ENCODE results near the gene BAZ1B. TPM values are rescaled to one million over a fixed set of nuclear protein-coding genes. Genes with fewer than 3 reads are reported as not detected.
"Not testable (repeated sequence)": the region's sequence is repeated elsewhere in the genome, so short reads cannot be mapped to it uniquely, and the experiment has no call there.

The BAZ1B gene
- total RNA-seq, 3 donors from 2014 or later: 53.7 to 57.4 (median 56.3) TPM

DNA sequence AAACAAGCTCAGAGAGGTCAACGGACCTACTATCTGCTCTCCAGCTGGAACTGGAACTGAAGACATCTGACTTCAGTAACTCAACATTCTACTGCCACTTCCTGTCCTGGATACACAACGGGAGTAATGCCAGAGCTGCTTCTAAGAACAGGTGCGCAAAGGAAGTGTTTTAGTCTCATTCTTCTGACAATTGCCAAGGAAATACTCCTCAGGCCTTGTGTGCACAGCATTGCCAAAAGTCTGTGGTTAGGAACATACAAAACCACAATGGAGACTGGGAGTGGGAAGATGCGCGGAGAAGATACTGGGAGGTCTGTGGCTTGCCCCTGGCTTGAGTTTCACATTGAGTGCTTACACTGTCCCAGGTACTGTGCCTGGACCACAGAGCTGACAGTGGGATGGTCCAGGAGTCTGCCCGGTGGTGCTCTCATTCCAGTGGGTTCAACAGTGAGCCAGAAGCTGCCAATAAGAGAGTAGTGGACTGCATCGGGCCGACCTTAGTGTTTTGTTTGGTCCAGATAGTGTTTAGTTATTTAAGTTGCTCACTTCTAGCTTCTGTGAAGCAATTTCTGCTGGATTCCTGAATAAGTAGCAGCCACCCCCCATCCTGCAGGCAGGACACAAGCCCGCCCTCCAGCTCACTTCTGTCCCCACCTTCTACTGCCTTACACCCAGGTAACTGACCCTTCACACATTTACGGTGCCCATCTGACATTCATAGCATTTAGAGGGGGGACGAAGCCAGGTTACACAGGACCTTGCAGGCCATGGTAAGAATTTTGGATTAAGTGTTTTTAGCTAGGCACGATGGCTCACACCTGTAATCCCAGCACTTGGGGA is 46.0 kb upstream of the BAZ1B start:
- Histone ChIP-seq H3K27me3 (no peaks in the 10 kb centered on the region), H3K27ac (no peak overlapping the region), H3K4me1 (no peaks in the 10 kb centered on the region), H3K36me3 (peaks cover 8% of the 10 kb centered on the region), H3K4me3 (no peak overlapping the region), H3K9me3 (no peaks in the 10 kb centered on the region)
- intact Hi-C loops (cut with DNase I; ENCODE audit: low total_unique reads): no loop called here
- TF ChIP-seq POLR2AphosphoS5 (IDR thresholded peaks at IDR 0.05) (peak in 2 of 3 donors; percentile 39 to 42), POLR2A (IDR thresholded peaks at IDR 0.05) (no peak)
- TF ChIP-seq, protein P1, sequence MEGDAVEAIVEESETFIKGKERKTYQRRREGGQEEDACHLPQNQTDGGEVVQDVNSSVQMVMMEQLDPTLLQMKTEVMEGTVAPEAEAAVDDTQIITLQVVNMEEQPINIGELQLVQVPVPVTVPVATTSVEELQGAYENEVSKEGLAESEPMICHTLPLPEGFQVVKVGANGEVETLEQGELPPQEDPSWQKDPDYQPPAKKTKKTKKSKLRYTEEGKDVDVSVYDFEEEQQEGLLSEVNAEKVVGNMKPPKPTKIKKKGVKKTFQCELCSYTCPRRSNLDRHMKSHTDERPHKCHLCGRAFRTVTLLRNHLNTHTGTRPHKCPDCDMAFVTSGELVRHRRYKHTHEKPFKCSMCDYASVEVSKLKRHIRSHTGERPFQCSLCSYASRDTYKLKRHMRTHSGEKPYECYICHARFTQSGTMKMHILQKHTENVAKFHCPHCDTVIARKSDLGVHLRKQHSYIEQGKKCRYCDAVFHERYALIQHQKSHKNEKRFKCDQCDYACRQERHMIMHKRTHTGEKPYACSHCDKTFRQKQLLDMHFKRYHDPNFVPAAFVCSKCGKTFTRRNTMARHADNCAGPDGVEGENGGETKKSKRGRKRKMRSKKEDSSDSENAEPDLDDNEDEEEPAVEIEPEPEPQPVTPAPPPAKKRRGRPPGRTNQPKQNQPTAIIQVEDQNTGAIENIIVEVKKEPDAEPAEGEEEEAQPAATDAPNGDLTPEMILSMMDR (IDR thresholded peaks at IDR 0.05): no peak
- DNase-seq (ENCODE audit: low spot score in 2 of 2): peak; percentile 49 to 62

DNA sequence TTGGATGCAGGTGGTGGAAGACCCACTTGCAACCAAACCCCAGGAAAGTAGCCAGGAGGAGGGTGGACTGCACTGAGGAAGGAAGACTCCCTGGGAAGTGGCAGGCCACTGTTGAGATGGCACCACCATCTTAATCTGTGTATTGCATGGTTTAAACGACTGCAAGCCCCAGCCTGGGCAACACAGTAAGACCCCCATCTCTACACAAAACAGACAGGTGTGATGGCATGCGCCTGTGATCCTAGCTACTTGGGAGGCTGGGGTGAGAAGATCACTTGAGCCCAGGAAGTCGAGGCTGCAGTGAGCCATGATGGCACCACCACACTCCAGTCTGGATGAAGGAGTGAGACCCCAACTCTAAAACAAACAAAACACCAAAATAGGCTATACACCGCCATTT is 45.0 kb upstream of the BAZ1B start:
- no peak overlapping the region for H3K27ac ChIP-seq

DNA sequence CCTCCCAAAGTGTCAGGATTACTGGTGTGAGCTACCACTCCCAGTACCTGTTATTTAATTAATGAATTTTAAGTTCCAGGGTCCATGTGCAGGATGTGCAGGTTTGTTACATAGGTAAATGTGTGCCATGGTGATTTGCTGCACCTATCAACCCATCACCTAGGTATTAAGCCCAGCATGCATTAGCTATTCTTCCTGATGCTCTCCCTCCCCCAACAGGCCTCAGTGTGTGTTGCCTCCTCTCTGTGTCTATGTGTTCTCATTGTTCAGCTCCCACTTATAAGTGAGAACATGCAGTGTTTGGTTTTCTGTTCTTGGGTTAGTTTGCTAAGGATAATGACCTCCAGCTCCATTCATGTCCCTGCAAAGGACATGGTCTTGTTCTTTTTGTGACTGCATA is 44.3 kb upstream of the BAZ1B start:
- Histone ChIP-seq H3K27ac (peak overlapping the region in 1 of 2 donors; percentile 21), H3K4me3 (peak overlapping the region in 2 of 3 donors; percentile 14 to 45)
- H3K9me3 ChIP-seq; H3K36me3 ChIP-seq; DNase-seq (ENCODE audit: low spot score in 2 of 2); H3K27me3 ChIP-seq; intact Hi-C loops (cut with DNase I; ENCODE audit: low total_unique reads); H3K4me1 ChIP-seq: not testable (repeated sequence)

More for the DNA sequence above, 45.0 kb upstream of the BAZ1B start:
- Histone ChIP-seq H3K27me3 (no peaks in the 10 kb centered on the region), H3K9me3 (no peaks in the 10 kb centered on the region), H3K4me3 (no peak overlapping the region), H3K36me3 (no peaks in the 10 kb centered on the region), H3K4me1 (no peaks in the 10 kb centered on the region)
- intact Hi-C loops (cut with DNase I; ENCODE audit: low total_unique reads): no loop called here
- no peak for DNase-seq (ENCODE audit: low spot score in 2 of 2)
- no peak for TF ChIP-seq POLR2AphosphoS5 (IDR thresholded peaks at IDR 0.05)
- TF ChIP-seq, protein P1 (IDR thresholded peaks at IDR 0.05): no peak
- TF ChIP-seq POLR2A (IDR thresholded peaks at IDR 0.05): no peak

DNA sequence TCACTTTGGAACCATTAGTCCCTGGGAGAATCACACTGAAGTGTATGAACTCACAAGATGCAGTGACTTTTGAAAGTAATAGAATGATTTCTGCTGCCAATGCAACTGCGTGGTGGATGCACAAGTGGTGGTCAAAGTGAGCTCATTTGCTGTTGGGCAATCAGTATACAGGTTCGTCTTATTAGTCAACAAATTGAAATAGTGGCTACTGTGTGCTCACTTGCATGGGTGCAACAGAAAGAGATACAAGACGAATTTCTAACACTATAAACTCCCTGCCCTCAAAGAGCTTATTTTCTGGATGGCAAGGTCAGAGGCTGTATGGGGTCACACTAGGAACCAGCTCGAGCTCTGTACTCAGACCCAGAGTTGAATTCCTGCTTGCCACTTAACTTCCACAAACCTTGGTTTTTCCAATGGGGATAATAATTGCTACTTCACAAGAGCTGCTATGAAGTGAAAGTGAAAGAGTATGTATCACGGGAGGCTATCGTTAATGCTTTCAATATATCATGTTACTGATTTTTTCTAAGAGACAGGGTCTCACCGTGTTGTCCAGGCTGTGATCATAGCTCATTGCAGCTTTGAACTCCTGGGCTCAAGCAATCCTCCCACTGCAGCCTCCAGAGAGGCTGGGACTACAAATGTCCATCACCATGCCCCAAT is 43.7 kb upstream of the BAZ1B start:
- no peaks in the 10 kb centered on the region for H3K4me1 ChIP-seq
- H3K9me3 ChIP-seq: no peaks in the 10 kb centered on the region
- H3K27ac ChIP-seq: peak overlapping the region in 1 of 2 donors; percentile 21
- intact Hi-C loops (cut with DNase I; ENCODE audit: low total_unique reads): no loop called here
- TF ChIP-seq, protein P1 (IDR thresholded peaks at IDR 0.05): no peak
- TF ChIP-seq POLR2AphosphoS5 (IDR thresholded peaks at IDR 0.05) (no peak), POLR2A (IDR thresholded peaks at IDR 0.05) (no peak)
- H3K36me3 ChIP-seq: no peaks in the 10 kb centered on the region
- DNase-seq (ENCODE audit: low spot score in 2 of 2): no peak
- H3K27me3 ChIP-seq: no peaks in the 10 kb centered on the region
- H3K4me3 ChIP-seq: peak overlapping the region; percentile 4 to 45 (median 14)

DNA sequence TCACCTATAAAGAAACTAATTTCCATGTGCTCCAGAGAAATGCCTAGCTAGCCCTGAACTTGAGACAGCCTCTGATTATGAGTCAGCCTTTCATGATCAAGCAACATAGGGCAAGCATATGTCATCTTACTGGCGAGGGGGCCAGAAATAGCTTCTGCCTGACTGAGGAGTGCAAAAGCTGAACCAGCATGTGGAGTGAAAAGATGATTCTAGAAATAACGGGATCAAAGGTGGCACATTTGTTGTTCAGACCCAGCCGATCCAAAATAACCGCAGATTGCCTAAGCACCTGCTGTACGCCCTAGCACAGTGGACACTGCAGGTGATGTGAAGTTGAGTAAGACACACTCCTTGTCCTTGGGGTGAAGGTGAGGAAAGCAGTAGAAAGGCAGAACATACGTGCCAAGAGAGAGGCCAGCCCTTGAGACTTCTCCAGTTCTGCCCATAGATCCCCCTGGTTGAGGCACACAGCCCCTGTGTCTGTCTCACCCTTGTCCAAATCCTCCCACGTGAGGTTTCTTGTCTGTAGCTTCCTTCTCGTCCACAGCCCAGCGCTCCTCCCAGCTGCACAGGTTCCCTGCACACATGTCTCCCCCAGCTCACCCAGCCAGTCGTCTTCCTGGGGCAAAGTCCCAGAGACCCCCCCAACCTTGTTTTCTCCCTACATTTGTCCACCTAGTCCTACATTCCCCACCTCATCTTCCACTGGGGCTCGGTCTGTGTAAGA is 38.2 kb upstream of the BAZ1B start:
- DNase-seq (ENCODE audit: low spot score in 2 of 2): no peak
- Histone ChIP-seq H3K4me3 (no peak overlapping the region), H3K36me3 (no peaks in the 10 kb centered on the region), H3K9me3 (no peaks in the 10 kb centered on the region), H3K4me1 (peaks cover 0 to 9% of the 10 kb centered on the region in 2 donors), H3K27me3 (no peaks in the 10 kb centered on the region), H3K27ac (no peak overlapping the region)
- intact Hi-C loops (cut with DNase I; ENCODE audit: low total_unique reads): no loop called here
- TF ChIP-seq, protein P1 (IDR thresholded peaks at IDR 0.05): no peak
- TF ChIP-seq POLR2AphosphoS5 (IDR thresholded peaks at IDR 0.05) (no peak), POLR2A (IDR thresholded peaks at IDR 0.05) (no peak)

All from breast epithelium (tissue), 4 donors.